Activated CD4-positive, alpha-beta T cell treated with anti-CD3 and anti-CD28 coated beads, Interleukin-2, amount 50 U/mL, for 4 hours (primary cell): ENCODE data around the gene FXYD4.
A peak's percentile ranks its signal among the peaks of the same experiment; 100 is the strongest.

ENCODE experiments used
- DNase-seq, 2 experiments: peaks; one replicate each; pipeline ENCODE4 v3.0.0-alpha.2; 2020

Gene FXYD4

DNA sequence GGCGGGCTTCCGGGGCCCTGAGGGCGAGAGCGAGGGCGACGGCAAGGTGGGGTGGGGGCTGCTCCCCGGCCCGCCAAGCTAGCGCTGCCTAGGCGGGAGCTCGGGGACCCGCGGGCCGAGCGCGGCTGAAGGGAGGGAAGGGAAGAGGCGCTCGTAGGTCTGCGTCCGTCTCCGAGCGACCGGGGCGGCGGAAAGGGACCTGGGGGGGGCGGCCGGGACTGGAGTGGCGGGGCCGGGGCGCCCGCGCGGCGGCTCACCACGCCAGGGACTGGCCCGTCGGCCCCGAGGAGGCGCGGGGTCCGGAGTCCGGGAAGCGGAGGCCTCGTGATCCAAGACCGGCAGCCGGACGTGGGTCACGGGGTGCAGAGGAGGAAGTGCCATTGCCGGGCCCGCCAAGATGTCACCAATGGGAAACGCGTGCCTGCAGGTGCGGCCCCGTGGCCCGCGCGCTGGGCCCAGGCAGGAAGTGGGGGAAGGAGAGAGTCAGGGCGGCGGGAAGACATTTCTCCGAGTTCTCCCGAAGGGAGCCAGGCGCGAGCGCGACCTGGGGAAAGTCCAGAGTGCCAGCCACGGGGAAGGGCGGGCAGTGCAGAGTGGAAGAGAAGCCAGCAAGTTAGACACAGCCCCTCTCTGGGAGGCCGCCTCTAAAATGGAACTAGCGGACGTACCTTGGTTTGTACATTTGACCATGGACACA lies 25.6 kb downstream of the FXYD4 start:
- peak; percentile 46 to 51 for DNase-seq

DNA sequence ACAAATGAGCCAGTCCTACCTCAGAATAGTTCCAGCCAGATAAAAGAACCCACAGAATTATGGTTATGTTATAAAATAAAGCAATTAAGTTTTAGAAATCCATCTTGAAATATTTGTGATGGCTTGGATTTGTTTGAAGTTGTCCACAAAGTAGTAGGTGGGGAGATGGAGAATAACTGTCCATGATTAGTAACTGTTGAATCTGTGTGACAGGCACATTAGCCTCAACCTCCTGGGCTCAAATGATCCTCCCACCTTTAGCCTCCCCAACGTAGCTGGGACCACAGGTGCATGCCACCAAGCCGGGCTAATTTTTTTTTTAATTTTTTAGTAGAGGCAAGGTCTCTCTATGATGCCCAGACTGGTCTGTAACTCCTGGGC lies 27.5 kb downstream of the FXYD4 start:
- DNase-seq, result no peak

DNA sequence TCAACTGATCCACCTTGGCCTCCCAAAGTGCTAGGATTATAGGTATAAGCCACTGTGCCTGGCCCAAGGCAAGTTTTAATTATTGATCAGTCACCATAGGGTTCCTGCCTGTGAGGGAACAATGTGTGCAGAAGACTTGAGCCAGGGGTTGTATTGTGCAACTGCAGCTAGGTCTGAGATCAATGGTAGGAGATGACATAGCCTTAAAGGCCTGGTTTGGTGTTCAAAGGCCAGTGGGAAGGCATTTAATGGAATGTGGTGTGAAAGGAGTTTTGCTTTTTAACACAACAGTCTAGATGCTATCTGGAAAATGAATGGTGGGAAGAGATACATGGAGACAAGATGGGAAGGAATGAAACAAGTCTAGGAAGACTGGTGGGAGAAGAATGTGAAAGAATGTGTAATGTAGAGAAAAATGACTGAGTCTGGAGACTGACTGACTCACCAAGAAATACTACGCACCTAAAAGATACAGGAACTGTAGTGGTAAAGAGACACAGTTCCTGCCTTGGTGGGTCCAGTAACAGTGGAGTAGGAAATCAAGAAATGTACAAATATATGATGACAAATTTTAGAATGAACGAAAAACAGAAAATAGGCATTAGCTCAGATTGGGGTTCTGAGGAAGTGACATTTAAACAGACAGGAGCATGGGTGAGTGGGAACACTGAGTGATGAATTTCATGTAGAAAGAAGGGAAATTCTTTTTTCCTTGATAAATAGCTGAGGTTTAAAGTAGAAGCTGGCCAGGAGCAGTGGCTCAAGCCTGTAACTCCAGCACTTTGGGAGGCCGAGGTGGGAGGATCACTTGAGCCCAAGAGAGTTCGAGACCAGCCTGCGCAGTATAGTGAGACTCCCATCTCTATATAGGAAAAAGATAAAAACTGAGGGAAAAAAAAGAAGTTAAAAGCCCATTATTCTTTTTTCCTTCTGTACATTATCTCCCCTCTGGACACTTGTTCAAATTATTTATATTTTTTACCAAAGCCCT lies 28.2 kb downstream of the FXYD4 start:
- no peak for DNase-seq

DNA sequence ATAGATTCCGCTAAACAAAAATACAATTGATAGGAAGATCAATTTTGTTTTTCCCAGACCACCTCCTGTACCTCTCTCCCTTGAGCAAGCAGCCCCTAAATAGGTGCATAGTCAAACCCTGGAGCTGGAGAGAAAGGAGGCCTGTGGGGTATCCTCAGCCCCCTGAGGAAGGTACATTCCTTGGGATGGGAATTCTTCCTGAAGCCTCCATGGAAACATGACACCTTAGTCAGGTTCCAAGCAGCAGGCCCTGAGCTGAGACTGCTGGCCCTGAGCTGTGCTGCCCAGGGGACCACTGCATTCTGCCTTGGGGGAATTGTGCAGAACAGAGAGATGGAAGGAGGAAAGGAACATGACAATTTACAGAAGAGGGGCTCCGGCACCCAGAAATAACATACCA lies 30.2 kb downstream of the FXYD4 start:
- no peak for DNase-seq

DNA sequence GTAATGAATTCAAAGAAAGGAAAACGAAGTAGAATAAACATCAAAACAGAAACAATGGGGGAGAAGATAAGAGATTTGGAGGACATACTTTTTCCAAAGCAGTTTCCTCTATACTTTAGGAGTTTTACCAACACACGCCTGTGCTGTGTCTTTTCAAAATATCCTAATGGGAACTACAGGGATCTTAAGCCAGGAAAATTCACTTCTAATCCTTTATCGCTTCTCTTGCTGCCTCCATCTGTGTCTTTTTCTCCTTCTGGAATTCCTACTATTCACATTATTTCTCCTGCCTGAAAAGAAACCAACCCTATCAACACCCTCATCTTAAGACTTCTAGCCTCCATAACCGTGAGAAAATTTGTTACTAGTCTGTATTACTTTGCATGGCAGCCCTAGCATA lies 30.7 kb downstream of the FXYD4 start:
- no peak for DNase-seq

DNA sequence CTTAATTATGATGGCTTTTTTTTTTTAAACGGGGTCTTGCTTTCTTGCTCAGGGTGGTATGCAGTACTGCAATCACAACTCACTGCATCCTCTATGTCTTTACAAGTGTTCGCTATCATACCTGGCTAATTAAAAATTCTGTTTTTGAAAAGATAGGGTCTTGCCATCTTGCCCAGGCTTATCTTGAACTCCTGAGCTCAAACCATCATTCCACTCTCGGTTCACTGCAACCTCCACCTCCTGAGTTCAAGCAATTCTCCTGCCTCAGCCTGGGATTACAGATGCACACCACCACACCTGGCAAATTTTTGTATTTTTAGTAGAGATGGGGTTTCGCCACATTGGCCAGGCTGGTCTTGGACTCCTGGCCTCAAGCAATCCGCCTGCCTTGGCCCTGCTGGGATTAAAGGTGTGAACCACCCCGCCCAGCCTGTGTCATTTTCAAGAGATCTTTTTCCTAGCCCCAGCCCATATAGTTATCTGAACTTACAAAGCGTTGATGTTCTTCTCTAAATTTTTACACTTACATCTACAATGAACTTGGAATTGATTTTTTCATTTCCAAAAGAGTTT lies 31.5 kb downstream of the FXYD4 start:
- no peak for DNase-seq

DNA sequence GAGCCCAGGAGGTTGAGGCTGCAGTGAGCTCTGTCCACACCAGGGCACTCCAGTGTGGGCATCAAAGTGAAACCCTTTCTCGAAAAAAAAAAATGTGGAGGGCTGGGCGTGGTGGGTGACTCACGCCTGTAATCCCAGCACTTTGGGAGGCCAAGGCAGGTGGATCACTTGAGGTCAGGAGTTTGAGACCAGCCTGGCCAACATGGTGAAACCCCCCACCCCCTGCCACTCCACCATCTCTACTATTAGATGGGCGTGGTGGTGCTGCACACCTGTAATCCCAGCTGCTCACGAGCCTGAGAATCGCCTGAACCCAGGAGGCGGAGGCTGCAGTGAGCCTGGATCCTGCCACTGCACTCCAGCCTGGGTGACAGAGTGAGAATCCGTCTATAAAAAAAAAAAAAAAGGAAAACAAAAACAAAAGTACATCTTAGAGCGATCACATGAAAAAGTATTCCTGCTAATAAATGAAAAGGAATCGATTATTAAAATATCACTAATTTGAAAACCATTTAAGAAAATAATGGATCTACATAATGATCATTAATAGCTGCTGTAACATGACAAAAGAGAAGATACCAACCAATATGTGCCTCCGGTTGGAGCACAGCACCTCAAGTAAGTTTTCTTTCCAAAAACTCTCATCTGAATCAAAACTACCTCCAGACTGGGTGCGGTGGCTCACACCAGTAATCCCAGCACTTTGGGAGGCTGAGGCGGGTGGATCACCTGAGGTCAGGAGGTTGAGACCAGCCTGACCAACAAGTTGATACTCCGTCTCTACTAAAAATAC lies 32.7 kb downstream of the FXYD4 start:
- DNase-seq, result no peak

DNA sequence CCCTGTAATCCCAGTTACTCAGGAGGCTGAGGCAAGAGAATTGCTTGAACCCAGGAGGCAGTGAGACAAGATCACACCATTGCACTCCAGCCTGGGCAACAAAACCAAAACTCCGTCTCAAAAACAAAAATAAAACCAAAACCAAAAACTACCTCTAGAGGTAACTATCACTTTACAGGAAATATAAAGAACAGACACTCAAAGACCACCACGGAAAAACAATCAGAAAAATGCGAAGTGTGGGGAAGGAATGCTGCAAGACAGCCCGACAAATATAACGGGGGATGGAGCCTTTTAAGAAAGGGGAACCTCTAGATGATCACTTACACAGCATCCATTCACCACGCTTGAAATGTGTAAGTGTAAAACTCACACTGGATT lies 33.3 kb downstream of the FXYD4 start:
- DNase-seq, result no peak

DNA sequence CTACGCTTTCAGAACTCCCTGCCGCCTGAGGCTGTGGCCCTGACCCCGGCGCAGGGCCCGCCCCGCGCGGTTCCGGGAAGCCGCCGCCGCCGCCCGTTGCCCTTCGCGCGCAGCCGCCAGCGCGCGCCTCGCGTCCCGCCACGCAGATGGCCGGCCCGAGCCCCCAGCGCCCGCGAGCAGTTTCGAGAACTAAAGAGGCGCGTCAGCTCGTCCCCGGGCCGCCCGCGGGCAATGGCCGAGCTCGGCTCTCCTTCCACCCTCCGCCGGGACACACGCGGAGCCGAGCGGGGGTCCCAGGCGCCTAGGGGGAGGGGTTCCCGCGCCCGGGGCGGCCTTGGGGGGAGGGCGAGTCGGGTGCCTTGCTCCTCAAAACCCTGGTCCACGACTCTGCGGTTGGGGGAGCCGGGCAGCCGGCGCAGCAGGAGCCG lies 35.7 kb downstream of the FXYD4 start:
- DNase-seq, result peak; percentile 23 to 34

DNA sequence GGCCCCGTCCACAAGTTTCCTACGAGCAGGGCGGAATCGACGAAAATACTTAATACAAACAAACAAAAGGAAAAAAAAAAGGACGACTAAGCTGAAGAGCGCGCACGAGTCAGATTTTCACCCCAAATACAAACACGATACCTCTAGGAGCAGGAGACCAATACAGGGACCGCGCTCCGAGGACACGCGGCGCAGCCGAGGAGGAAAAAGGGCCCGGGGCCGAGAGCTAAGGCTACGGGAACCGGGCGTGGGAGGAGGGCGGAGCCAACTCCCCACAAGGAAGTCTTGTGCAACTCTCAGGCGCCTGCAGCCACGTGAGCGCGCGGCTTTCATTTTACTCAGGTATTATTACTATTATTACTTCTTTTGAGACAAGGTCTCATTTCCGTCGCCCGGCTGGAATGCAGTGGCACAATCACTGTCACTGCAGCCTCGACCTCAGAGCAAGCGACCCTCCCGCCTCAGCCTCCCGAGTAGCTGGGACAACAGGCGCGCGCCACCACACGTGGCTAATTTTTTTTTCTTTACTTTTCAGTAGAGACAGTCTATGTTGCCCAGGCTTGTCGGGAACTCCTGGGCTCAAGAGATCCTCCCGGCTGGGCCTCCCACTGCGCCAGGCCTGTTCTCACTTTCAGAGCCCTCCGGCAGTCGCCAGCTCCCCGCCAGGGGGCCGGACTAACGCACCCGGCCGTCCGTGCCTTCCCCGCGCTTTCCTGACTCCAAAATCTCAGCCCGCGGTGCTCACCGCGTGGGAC lies 36.3 kb downstream of the FXYD4 start:
- peak; percentile 84 to 88 for DNase-seq

DNA sequence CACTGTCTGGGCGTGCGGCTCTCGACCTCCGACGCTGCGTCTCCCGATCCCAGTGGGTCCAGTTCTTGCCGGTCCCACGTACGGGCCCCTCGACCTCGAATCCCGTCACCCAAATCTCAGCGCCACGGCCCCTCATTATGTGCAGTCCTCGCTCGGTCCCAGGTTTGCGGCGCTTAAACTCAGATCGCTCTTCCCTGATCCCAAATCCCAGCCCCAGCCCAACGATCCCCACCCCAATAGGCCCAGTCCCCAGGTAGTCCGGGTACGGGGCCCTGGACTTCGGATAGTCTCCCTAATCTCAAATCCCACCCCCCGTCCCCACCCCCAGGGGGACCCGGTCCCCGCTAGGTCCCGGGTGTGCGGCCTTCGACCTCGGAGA lies 36.9 kb downstream of the FXYD4 start:
- no peak for DNase-seq

DNA sequence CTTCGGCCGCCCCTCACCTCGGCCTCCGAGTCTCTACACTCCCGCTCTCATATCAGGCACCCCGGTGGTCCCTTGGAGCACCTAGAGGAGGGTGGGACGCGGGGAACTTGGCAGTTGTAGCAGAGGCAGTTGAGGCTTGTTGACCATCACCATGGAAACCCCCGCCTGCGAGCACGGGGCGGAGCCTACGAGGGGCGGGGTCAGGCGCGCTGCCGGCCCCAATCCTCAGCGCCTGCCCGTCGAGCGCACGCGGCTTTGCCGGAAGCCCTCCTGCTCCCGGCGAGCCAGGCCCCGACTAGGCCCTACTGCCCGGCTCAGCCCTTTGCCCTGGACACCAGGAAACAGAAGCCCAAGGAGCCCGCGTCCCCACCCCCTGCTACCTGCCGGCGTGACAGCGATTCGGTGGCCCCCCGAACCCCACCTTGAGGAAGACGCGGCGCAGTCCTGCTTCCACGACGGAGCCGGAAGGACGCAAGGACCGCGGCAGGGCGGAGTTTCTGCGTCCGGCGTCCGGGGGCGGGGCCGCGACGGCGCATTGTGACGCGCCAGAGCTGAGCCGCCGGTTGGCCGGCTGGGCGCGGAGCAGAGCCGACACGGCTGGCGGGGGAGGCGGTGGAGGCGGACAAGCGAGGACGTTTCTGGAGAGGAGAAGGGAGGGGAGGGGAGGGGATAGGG lies 37.4 kb downstream of the FXYD4 start, which contains the start of gene HNRNPF:
Gene HNRNPF, minus strand, starts transcription at position 477 of the 675 bp plus-strand sequence. CDS start 21,302 bp downstream, outside the sequence.
- DNase-seq, result peak; percentile 89 to 91

DNA sequence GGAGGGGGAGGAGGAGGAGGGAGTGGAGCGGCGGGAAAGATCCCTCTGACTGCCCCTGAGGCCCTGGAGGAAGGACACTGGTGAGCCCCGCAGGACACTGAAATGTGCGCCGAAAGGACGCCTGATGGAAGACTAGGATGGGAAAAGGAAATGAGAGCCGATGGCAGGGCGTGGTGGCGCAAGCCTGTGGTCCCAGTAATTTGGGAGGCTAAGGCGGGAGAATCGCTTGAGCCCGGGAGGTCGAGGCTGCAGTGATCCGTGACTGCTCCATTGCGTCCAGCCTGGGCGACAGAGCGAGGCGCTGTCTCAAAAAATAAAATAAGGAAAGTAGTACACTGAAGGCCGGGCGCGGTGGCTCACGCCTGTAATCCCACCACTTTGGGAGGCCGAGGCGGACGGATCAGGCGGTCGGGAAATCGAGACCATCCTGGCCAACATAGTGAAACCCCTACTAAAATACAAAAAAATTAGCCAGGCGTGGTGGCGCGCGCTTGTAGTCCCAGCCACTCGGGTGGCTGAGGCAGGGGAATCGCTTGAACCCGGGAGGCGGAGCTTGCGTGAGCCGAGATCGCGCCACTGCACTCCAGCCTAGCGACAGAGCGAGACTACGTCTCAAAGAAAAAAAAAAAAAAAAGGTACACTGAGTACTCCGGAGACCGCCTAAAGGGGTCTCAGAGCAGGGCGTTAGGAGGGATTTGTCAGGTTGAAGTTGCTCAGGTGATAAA lies 38.1 kb downstream of the FXYD4 start:
- DNase-seq, result peak; percentile 67 to 69

DNA sequence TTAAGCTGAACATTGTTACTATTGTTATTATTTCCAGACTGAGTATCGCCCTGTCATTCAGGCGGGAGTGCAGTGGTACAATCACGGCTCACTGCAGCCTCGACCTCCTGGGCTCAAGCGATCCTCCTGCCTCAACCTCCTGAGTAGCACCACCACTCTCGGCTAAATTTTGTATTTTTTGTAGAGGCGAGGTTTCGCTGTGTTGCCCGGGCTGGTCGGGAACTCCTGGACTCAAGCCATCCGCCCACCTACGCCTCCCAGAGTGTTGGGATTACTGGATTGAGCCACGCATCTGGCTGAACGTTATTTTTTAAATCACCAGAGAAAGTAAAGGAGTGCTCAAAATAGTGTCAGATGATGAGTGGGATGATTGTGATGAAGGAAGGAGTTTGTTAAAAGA lies 38.9 kb downstream of the FXYD4 start:
- DNase-seq, result no peak

DNA sequence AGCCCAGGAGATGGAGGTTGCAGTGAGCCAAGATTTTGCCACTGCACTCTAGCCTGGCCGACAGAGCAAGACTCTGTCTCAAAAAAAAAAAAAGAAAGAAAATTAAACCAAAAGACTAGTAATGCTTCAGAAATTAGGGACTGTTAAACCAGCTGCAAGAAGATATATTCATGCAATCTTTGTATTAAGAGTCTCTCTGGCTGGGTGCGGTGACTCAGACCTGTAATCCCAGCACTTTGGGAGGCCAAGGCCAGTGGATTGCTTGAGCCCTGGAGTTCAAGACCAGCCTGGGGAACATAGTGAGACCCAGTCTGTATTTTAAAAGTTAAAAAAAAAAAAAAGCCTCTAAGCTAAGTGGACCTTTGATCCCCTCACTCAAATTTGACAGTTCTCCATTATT lies 40.1 kb downstream of the FXYD4 start:
- no peak for DNase-seq

DNA sequence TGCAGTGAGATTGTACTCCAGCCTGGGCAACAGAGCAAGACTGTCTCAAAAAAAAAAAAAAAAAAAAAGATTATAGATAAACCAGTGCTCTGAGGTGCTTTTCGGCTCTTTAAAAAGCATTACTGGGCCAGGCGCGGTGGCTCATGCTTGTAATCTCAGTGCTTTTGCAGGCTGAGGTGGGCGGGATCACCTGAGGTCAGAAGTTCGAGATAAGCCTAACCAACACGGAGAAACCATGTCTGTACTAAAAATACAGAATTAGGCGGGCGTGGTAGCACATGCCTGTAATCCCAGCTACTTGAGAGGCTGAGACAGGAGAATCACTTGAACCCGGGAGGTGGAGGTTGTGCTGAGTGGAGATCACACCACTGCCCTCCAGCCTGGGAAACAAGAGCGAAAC lies 44.1 kb downstream of the FXYD4 start:
- DNase-seq, result no peak

DNA sequence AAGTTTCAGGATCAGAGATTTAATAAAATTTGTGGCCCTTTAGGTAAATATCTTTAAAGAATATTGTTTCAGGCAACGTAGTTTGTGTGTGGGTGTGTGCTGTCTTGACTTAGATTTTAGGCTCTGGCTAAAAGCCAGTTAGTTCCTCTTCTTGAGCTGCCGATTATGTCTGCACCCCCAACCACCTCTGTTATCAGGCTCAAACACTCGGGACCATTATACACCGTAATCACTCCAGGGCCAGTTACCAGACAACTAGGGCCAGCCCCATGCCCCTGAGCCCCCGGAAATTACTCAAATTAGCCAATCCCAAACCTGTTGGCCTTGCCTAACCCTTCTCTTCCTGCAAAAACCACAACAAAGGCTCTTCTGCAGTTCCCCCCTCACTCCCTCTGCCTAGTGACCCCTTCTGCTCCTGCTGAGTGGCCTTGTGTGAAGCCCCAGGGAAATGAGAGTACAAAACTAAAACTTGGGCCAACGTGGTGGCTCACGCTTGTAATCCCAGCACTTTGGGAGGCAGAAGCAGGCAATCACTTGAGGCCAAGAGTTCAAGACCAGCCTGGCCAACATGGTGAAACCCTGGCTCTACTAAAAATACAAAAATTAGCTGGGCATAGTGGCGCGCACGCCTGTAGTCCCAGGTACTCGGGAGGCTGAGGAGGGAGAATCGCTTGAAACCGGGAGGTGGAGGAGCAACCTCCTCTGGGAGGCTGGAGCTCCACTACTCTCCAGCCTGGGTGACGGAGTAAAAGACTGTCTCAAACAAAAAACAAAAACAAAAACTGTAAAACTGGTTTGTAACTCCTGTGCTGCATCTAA lies 46.7 kb downstream of the FXYD4 start:
- DNase-seq, result no peak

DNA sequence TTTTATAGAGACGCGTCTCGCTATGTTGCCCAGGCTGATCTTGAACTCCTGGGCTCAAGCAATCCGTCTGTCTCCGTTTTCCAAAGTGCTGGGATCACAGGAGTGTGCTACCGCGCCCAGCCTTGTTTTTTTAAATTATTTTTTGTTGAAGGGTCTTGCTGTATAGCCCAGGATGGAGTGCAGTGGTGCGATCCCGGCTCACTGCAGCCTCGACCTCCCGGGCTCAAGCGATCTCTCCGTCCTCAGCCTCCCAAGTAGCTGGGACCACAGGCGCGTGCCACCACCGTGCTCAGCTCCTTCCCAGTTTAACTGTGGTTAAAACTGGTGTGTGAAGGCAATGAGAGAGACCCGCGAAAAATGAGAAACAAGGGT lies 48.5 kb downstream of the FXYD4 start:
- no peak for DNase-seq

DNA sequence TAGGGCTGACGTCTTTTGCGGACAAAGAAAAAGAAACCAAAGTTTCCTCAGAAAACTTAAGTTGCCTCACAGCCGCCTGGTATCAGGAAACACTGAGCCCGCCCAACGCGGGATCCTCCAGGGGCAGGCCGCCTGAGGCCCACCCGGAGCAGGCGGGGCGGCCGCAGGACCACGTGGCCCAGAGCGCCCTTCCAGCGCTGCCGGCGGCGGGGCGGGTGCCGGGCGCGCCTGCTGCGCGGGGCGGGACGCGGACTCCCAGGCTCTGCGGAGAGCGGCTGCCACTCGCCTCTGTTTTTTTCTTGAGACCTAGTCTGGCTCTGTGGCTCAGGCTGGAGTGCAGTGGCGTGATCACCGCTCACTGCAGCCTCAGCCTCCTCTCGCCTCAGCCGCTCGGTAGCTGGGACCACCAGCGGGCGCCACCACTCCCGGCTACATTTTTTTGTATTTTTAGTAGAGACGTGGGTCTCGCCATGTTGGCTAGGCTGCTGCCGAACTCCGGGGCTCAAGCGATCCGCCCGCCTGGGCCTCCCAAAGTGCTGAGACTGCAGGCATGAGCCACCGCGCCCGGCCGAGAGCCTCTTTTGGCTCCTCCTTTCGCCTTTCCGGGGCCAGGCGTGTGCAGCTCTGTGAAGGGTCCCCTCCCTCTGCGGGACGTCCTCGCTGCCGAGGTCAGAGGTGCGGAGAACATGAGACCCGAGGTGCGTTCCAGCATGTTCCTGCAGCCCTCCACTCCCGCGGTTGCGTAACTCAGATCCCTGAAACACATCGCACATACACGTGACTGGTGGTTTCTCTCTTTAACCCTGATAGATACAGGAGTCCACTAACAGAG lies 49.1 kb downstream of the FXYD4 start:
- DNase-seq, result peak; percentile 67 to 75
